IMR-90 (cell line): ENCODE results near the gene UBL4B. TPM values are rescaled to one million over a fixed set of nuclear protein-coding genes. Genes with fewer than 3 reads are reported as not detected.

Source experiments
- ATAC-seq: fragments of 200-7000 bp; cut with Tn5 transposase; 2 replicates; pipeline ENCODE4 v1.9.1; 2020; ENCODE audit warnings: low read depth, mild to moderate bottlenecking, moderate library complexity
- BruUV-seq: library from RNA; stranded (reverse); fragments of 400-500 nt; replicated peaks from 2 replicates; lab custom pipeline; 2021; lab: Mats Ljungman, UMichigan
- CTCF ChIA-PET: fragments of 300-600 bp; formaldehyde crosslinking; extraction: SDS; loops from one replicate; lab custom pipeline; 2021; ENCODE audit warnings: antibody characterized with exemption; lab: Yijun Ruan, JAX
- POLR2A ChIA-PET: fragments of 300-600 bp; sonication (Branson Sonifier 250); formaldehyde crosslinking; loops from one replicate; lab custom pipeline; 2022; ENCODE audit warnings: antibody characterized with exemption; ENCODE audit not compliant: unreplicated experiment; lab: Charles Lee
- DNase-seq: peaks from one replicate; pipeline ENCODE4 v3.0.0; 2013
- H2AFZ ChIP-seq: replicated peaks from 2 replicates; pipeline ENCODE3; 2013; ENCODE audit warnings: low read length, mild to moderate bottlenecking; ENCODE audit not compliant: poor library complexity
- H2AK5ac ChIP-seq: 2 replicates; pipeline ENCODE4 v1.6.1; 2013; ENCODE audit warnings: low read depth, low read length, inconsistent platforms
- H2AK9ac ChIP-seq: replicated peaks from 2 replicates; pipeline ENCODE3; 2013; ENCODE audit warnings: mild to moderate bottlenecking, low read depth, low read length, moderate library complexity; ENCODE audit not compliant: poor library complexity
- H2BK120ac ChIP-seq: 2 replicates; pipeline ENCODE4 v1.6.1; 2013; ENCODE audit warnings: low read depth, low read length, inconsistent platforms
- H2BK15ac ChIP-seq: 3 replicates; pipeline ENCODE4 v1.6.1; 2013; ENCODE audit warnings: low read depth, low read length, inconsistent platforms
- H2BK20ac ChIP-seq: 2 replicates; pipeline ENCODE4 v1.6.1; 2013; ENCODE audit warnings: low read depth, mild to moderate bottlenecking, inconsistent platforms, low read length, moderate library complexity
- H2BK5ac ChIP-seq: 2 replicates; pipeline ENCODE4 v1.6.1; 2013; ENCODE audit warnings: mild to moderate bottlenecking, low read depth, low read length, inconsistent platforms; ENCODE audit not compliant: poor library complexity, severe bottlenecking
- H3K14ac ChIP-seq: replicated peaks from 2 replicates; pipeline ENCODE4 v1.6.1; 2013; ENCODE audit warnings: low read depth, low read length, inconsistent platforms
- H3K18ac ChIP-seq: 2 replicates; pipeline ENCODE4 v1.6.1; 2013; ENCODE audit warnings: low read depth, low read length, control low read depth
- H3K23ac ChIP-seq: 2 replicates; pipeline ENCODE4 v1.6.1; 2013; ENCODE audit warnings: low read depth, low read length, inconsistent platforms
- H3K27ac ChIP-seq: 2 replicates; pipeline ENCODE4 v1.5.1; 2013; ENCODE audit warnings: mild to moderate bottlenecking, control low read depth, low read length; ENCODE audit not compliant: insufficient read depth
- H3K27me3 ChIP-seq: 2 replicates; pipeline ENCODE4 v1.6.1; 2013; ENCODE audit warnings: low read length; ENCODE audit not compliant: control insufficient read depth, insufficient read depth
- H3K36me3 ChIP-seq: 2 replicates; pipeline ENCODE4 v1.6.1; 2013; ENCODE audit warnings: low read length, mixed read lengths; ENCODE audit not compliant: control insufficient read depth, insufficient read depth
- H3K4ac ChIP-seq: 2 replicates; pipeline ENCODE4 v1.6.1; 2013; ENCODE audit warnings: low read depth, low read length, inconsistent platforms
- H3K4me1 ChIP-seq: 2 replicates; pipeline ENCODE4 v1.6.1; 2013; ENCODE audit warnings: low read length, mixed read lengths; ENCODE audit not compliant: control insufficient read depth, insufficient read depth
- H3K4me2 ChIP-seq: 2 replicates; pipeline ENCODE4 v1.6.1; 2013; ENCODE audit warnings: low read depth, mild to moderate bottlenecking, control low read depth, low read length, moderate library complexity
- H3K4me3 ChIP-seq: 2 replicates; pipeline ENCODE4 v1.5.1; 2013; ENCODE audit warnings: low read depth, mild to moderate bottlenecking, control low read depth, low read length, moderate library complexity; ENCODE audit not compliant: insufficient read depth
- H3K56ac ChIP-seq: 2 replicates; pipeline ENCODE4 v1.6.1; 2013; ENCODE audit warnings: low read length, inconsistent platforms; ENCODE audit not compliant: insufficient read depth; ENCODE audit errors: extremely low read depth
- H3K79me1 ChIP-seq, 2 experiments: 2 replicates each; pipeline ENCODE4 v1.6.1; 2013; ENCODE audit warnings: low read length in 2 of 2, inconsistent platforms in 1 of 2, low read depth in 1 of 2
- H3K9ac ChIP-seq: 2 replicates; pipeline ENCODE4 v1.6.1; 2013; ENCODE audit warnings: low read depth, low read length, control low read depth
- H3K9me1 ChIP-seq: 2 replicates; pipeline ENCODE4 v1.6.1; 2013; ENCODE audit warnings: low read length, inconsistent platforms; ENCODE audit not compliant: insufficient read depth
- H3K9me3 ChIP-seq: 2 replicates; pipeline ENCODE4 v1.6.1; 2013; ENCODE audit warnings: low read length; ENCODE audit not compliant: control insufficient read depth, insufficient read depth
- H4K20me1 ChIP-seq: 2 replicates; pipeline ENCODE4 v1.6.1; 2013; ENCODE audit warnings: low read length, inconsistent platforms; ENCODE audit not compliant: insufficient read depth
- H4K5ac ChIP-seq: 2 replicates; pipeline ENCODE4 v1.6.1; 2013; ENCODE audit warnings: mild to moderate bottlenecking, low read depth, low read length, control low read depth
- H4K8ac ChIP-seq, 2 experiments: 2 replicates each; pipeline ENCODE4 v1.6.1; 2013; ENCODE audit warnings: low read depth in 2 of 2, low read length in 2 of 2, control low read depth in 1 of 2, inconsistent platforms in 1 of 2
- H4K91ac ChIP-seq: 2 replicates; pipeline ENCODE4 v1.6.1; 2013; ENCODE audit warnings: low read depth, low read length, inconsistent platforms; ENCODE audit not compliant: insufficient read depth
- BHLHE40 ChIP-seq: fragments of 150-350 bp; IDR thresholded peaks from 2 replicates; pipeline ENCODE4 v1.6.1; 2016; ENCODE audit warnings: mild to moderate bottlenecking, low read depth, low read length
- CEBPB ChIP-seq: IDR thresholded peaks from 2 replicates; pipeline ENCODE4 v1.6.1; 2012; ENCODE audit warnings: low read depth, low read length, improper control_type of control experiment
- CHD1 ChIP-seq: IDR thresholded peaks from 2 replicates; pipeline ENCODE4 v1.6.1; 2012; ENCODE audit warnings: low read depth, low read length, improper control_type of control experiment
- CTCF ChIP-seq: conservative IDR thresholded peaks from 2 replicates; pipeline ENCODE4 v1.5.1; 2012; ENCODE audit warnings: mild to moderate bottlenecking, low read depth, low read length, improper control_type of control experiment
- ELK1 ChIP-seq: fragments of 150-350 bp; IDR thresholded peaks from 2 replicates; pipeline ENCODE4 v1.6.1; 2016; ENCODE audit warnings: low read depth, mild to moderate bottlenecking, low read length, moderate library complexity, borderline replicate concordance
- FOS ChIP-seq: fragments of 150-350 bp; IDR thresholded peaks from 2 replicates; pipeline ENCODE4 v1.6.1; 2016; ENCODE audit warnings: low read depth, low read length
- MAFK ChIP-seq: IDR thresholded peaks from 2 replicates; pipeline ENCODE4 v1.6.1; 2012; ENCODE audit warnings: low read depth, low read length, improper control_type of control experiment
- MAZ ChIP-seq: IDR thresholded peaks from 2 replicates; pipeline ENCODE4 v1.6.1; 2012; ENCODE audit warnings: low read depth, mild to moderate bottlenecking, low read length, improper control_type of control experiment, moderate library complexity, borderline replicate concordance
- MXI1 ChIP-seq: IDR thresholded peaks from 2 replicates; pipeline ENCODE4 v1.6.1; 2012; ENCODE audit warnings: low read depth, mild to moderate bottlenecking, low read length, moderate library complexity, borderline replicate concordance
- NFE2L2 ChIP-seq: fragments of 150-350 bp; IDR thresholded peaks from 2 replicates; pipeline ENCODE4 v1.6.1; 2016; ENCODE audit warnings: low read depth, mild to moderate bottlenecking, low read length
- POLR2A ChIP-seq: IDR thresholded peaks from 2 replicates; pipeline ENCODE4 v1.6.1; 2012; ENCODE audit warnings: mild to moderate bottlenecking, low read depth, low read length
- RAD21 ChIP-seq: IDR thresholded peaks from 2 replicates; pipeline ENCODE4 v1.6.1; 2012; ENCODE audit warnings: low read length, improper control_type of control experiment
- RCOR1 ChIP-seq: IDR thresholded peaks from 2 replicates; pipeline ENCODE4 v1.6.1; 2012; ENCODE audit warnings: mild to moderate bottlenecking, low read length, improper control_type of control experiment; ENCODE audit not compliant: insufficient replicate concordance
- RFX5 ChIP-seq: IDR thresholded peaks from 2 replicates; pipeline ENCODE4 v1.8.0; 2012; ENCODE audit warnings: low read depth, mild to moderate bottlenecking, low read length, moderate library complexity
- SMC3 ChIP-seq: fragments of 150-350 bp; IDR thresholded peaks from 2 replicates; pipeline ENCODE4 v1.6.1; 2016; ENCODE audit warnings: low read depth, mild to moderate bottlenecking, antibody characterized with exemption, low read length, moderate library complexity
- USF2 ChIP-seq: fragments of 150-350 bp; IDR thresholded peaks from 2 replicates; pipeline ENCODE4 v1.6.1; 2017; ENCODE audit warnings: mild to moderate bottlenecking, antibody characterized with exemption, low read length, low read depth
- WGBS, 2 experiments: methylation state at CpG; one replicate each; pipeline versions ENCODE4 v1.1.5 to v1.1.7; 2013; ENCODE audit warnings: missing lambda C conversion rate in 2 of 2; ENCODE audit not compliant: insufficient read length in 1 of 2; ENCODE audit errors: extremely low coverage in 2 of 2; 5-methylcytosine and 5-hydroxymethylcytosine counted together
- dilution Hi-C: fragments of 300-500 bp; cut with HindIII; formaldehyde crosslinking; loops from one replicate; pipeline ENCODE4 v1.14.3; 2018; ENCODE audit warnings: low sequenced_read_pairs; ENCODE audit not compliant: unreplicated experiment
- in situ Hi-C: fragments of 300-500 bp; cut with MboI; formaldehyde crosslinking; loops from 3 replicates; pipeline ENCODE4 v1.14.3; 2019; ENCODE audit warnings: low sequenced_read_pairs, inconsistent platforms, mixed read lengths
- intact Hi-C: fragments of 100-400 bp; cut with micrococcal nuclease; formaldehyde crosslinking; loops from 2 replicates; pipeline ENCODE4 v1.10.0; 2022
- polyA plus RNA-seq, 3 experiments: library from polyadenylated mRNA; depleted of rRNA; stranded (reverse); fragments of >200 nt; gene quantifications; 2 replicates each; pipeline ENCODE4 v1.2.3, GENCODE V29; 2012; ENCODE audit warnings: low replicate concordance in 1 of 3
- total RNA-seq: library from RNA; depleted of rRNA; stranded (reverse); fragments of >200 nt; gene quantifications from 2 replicates; pipeline ENCODE4 v1.2.3, GENCODE V29; 2012

The UBL4B gene
- total and polyA plus RNA-seq, 2 of the 4 experiments (the other 2 are of a cell fraction) = not detected

GRCh38 chr1:110065841-110066240 is 46.4 kb upstream of the UBL4B start:
- dilution Hi-C loops = no loop called here
- Histone ChIP-seq H3K56ac (no peak overlapping the region), H2AFZ (no peak overlapping the region), H3K36me3 (no peaks in the 10 kb centered on the region), H2AK5ac (no peak overlapping the region), H3K4ac (no peak overlapping the region), H3K79me1 (no peaks in the 10 kb centered on the region), H3K9me3 (peaks cover 24% of the 10 kb centered on the region), H4K5ac (no peak overlapping the region), H2BK120ac (no peak overlapping the region), H3K23ac (no peak overlapping the region), H3K14ac (no peak overlapping the region), H4K20me1 (peaks cover 26% of the 10 kb centered on the region; the same call in 1 of the 2 replicates), H2AK9ac (no peak overlapping the region), H3K4me3 (no peak overlapping the region), H3K9me1 (no peaks in the 10 kb centered on the region), H3K27ac (no peak overlapping the region), H3K4me2 (no peak overlapping the region), H3K4me1 (no peaks in the 10 kb centered on the region; the same call in 1 of the 2 replicates), H2BK20ac (no peak overlapping the region), H4K91ac (no peak overlapping the region), H4K8ac (no peak overlapping the region), H3K9ac (no peak overlapping the region), H3K27me3 (peaks cover 49% of the 10 kb centered on the region), H3K18ac (no peak overlapping the region), H2BK15ac (no peak overlapping the region), H2BK5ac (no peak overlapping the region)
- in situ Hi-C loops = no loop called here
- ATAC-seq = no peak
- BruUV-seq = no TSS peak
- no peak for DNase-seq
- TF ChIP-seq MAZ = no peak
- no peak for TF ChIP-seq USF2
- no peak for TF ChIP-seq MXI1
- TF ChIP-seq NFE2L2 = no peak
- no peak for TF ChIP-seq CTCF
- no peak for TF ChIP-seq RFX5
- no peak for TF ChIP-seq FOS
- TF ChIP-seq CHD1 = no peak
- TF ChIP-seq BHLHE40 = no peak
- TF ChIP-seq RAD21 = no peak
- no peak for TF ChIP-seq MAFK
- no peak for TF ChIP-seq ELK1
- TF ChIP-seq RCOR1 = no peak
- TF ChIP-seq SMC3 = no peak
- no peak for TF ChIP-seq CEBPB
- no peak for TF ChIP-seq POLR2A
- intact Hi-C loops = no loop called here
- ChIA-PET POLR2A (no interaction called here), CTCF (interaction anchor here (0.9 to 1.5 kb wide), 2 partner anchors 10 to 22 kb away, joined by 3 to 6 read pairs; no protein-coding TSS in a partner anchor)
- WGBS, 2 experiments = 92% methylated on average over 2 of the region's 5 CpGs; no CpG with 5 or more reads in 1 of the 2 experiments
